OCI-LY1 (cell line): ENCODE results near the gene CACNG1.

Experiments used
- CTCF ChIP-seq: fragments of 200-600 bp; sonication (generic), shearing (Covaris generic); IDR thresholded peaks from 2 replicates; pipeline ENCODE4 v1.5.1; 2017; ENCODE audit warnings: mild to moderate bottlenecking, antibody characterized with exemption, low read length, moderate library complexity, mixed read lengths
- EZH2 ChIP-seq: fragments of 200-600 bp; sonication (generic), shearing (Covaris generic); IDR thresholded peaks from 2 replicates; pipeline ENCODE4 v1.8.0; 2017; ENCODE audit warnings: borderline replicate concordance, mixed run types, mild to moderate bottlenecking, antibody characterized with exemption, low read length, moderate library complexity, mixed read lengths

- TF ChIP-seq CTCF (no peak), EZH2 (no peak)
These were observed 4.8 kb downstream of the CACNG1 start for GRCh38 chr17:67049025-67049739.
